ENCODE measurements around the gene LAMA2. TPM values are rescaled to one million over a fixed set of nuclear protein-coding genes. Genes with fewer than 3 reads are reported as not detected.
"Not testable (repeated sequence)": the region's sequence is repeated elsewhere in the genome, so short reads cannot be mapped to it uniquely, and the experiment has no call there.

The LAMA2 gene
- total and polyA plus RNA-seq, 2 donors (not counting 1 experiment from before 2014, with no cell fraction given), result 19.5 to 67.5 TPM

DNA sequence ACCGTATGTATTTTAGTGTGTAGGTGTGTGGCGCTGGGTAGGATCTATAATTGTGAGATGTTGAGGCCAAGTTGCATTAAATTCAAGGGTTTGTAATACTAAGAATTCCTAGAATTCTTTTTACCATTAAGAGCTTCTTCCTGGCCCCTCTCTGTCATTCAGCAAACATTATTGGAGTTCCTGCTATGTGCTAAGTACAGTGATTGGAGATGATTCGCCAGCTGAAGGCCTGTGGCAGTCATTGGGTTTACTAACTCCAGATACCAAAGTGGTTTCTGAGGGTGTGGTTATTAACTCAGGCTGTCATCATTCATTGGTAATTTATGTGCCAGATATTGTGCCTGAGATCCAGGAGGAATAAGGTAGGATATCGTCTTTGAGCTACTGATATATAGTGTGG lies 167.1 kb downstream of the LAMA2 start:
- Histone ChIP-seq H3K27ac (ENCODE audit: insufficient read depth, low read length) (no peak overlapping the region), H4K20me1 (ENCODE audit: control insufficient read depth, extremely low read depth, insufficient read depth, low read length) (no peaks in the 10 kb centered on the region), H3K27me3 (ENCODE audit: control insufficient read depth, insufficient read depth, low read length) (no peaks in the 10 kb centered on the region), H3K9ac (ENCODE audit: insufficient read depth, low read length) (no peak overlapping the region), H3K4me2 (ENCODE audit: extremely low read depth, insufficient read depth, low read length) (no peak overlapping the region), H2AFZ (ENCODE audit: low read length) (no peak overlapping the region), H3K9me3 (ENCODE audit: control insufficient read depth, insufficient read depth, low read depth, low read length) (no peaks in the 10 kb centered on the region), H3K79me2 (ENCODE audit: control insufficient read depth, insufficient read depth, low read length) (no peaks in the 10 kb centered on the region), H3K36me3 (ENCODE audit: control insufficient read depth, insufficient read depth, low read length) (no peaks in the 10 kb centered on the region), H3K4me1 (ENCODE audit: control insufficient read depth, extremely low read depth, insufficient read depth, low read length) (no peaks in the 10 kb centered on the region), H3K4me3 (replicated peaks in 1 of 4; ENCODE audit: control extremely low read depth in 1 of 4, insufficient read depth in 1 of 4, low read depth in 3 of 4, low read length in 4 of 4) (no peak overlapping the region)
- DNase-seq (ENCODE audit: low read depth in 2 of 2), result peak in 1 of 2 donors; percentile 34
- TF ChIP-seq, protein P1, sequence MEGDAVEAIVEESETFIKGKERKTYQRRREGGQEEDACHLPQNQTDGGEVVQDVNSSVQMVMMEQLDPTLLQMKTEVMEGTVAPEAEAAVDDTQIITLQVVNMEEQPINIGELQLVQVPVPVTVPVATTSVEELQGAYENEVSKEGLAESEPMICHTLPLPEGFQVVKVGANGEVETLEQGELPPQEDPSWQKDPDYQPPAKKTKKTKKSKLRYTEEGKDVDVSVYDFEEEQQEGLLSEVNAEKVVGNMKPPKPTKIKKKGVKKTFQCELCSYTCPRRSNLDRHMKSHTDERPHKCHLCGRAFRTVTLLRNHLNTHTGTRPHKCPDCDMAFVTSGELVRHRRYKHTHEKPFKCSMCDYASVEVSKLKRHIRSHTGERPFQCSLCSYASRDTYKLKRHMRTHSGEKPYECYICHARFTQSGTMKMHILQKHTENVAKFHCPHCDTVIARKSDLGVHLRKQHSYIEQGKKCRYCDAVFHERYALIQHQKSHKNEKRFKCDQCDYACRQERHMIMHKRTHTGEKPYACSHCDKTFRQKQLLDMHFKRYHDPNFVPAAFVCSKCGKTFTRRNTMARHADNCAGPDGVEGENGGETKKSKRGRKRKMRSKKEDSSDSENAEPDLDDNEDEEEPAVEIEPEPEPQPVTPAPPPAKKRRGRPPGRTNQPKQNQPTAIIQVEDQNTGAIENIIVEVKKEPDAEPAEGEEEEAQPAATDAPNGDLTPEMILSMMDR (conservative IDR thresholded peaks at IDR 0.05 in 1 of 2, IDR thresholded peaks at IDR 0.05 in 1 of 2; ENCODE audit: low read depth in 1 of 2, low read length in 2 of 2), result no peak
- no peak for TF ChIP-seq EZH2 (IDR thresholded peaks at IDR 0.05; ENCODE audit: low read length, missing control alignments)

DNA sequence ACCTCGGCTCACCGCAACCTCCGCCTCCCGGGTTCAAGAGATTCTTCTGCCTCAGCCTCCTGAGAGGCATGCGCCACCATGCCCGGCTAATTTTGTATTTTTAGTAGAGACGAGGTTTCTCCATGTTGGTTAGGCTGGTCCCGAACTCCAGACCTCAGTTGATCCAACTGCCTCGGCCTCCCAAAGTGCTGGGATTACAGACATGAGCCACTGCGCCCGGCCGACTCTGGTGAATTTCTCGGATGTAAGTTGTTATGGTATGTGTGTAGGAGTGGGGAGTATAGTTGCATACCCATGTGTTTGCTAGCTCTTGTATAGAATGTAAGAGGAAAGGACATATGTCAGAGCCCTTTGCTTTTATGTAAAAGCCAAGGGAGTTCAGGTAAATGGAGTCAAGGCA lies 170.2 kb downstream of the LAMA2 start:
- not testable (repeated sequence) for H3K27me3 ChIP-seq (ENCODE audit: control insufficient read depth, insufficient read depth, low read length); H3K4me2 ChIP-seq (ENCODE audit: extremely low read depth, insufficient read depth, low read length); H4K20me1 ChIP-seq (ENCODE audit: control insufficient read depth, extremely low read depth, insufficient read depth, low read length); DNase-seq (ENCODE audit: low read depth in 2 of 2); H2AFZ ChIP-seq (ENCODE audit: low read length); H3K4me3 ChIP-seq (replicated peaks in 1 of 4; ENCODE audit: control extremely low read depth in 1 of 4, insufficient read depth in 1 of 4, low read depth in 3 of 4, low read length in 4 of 4); H3K27ac ChIP-seq (ENCODE audit: insufficient read depth, low read length); H3K4me1 ChIP-seq (ENCODE audit: control insufficient read depth, extremely low read depth, insufficient read depth, low read length); H3K9me3 ChIP-seq (ENCODE audit: control insufficient read depth, insufficient read depth, low read depth, low read length); H3K36me3 ChIP-seq (ENCODE audit: control insufficient read depth, insufficient read depth, low read length); H3K9ac ChIP-seq (ENCODE audit: insufficient read depth, low read length); H3K79me2 ChIP-seq (ENCODE audit: control insufficient read depth, insufficient read depth, low read length)

DNA sequence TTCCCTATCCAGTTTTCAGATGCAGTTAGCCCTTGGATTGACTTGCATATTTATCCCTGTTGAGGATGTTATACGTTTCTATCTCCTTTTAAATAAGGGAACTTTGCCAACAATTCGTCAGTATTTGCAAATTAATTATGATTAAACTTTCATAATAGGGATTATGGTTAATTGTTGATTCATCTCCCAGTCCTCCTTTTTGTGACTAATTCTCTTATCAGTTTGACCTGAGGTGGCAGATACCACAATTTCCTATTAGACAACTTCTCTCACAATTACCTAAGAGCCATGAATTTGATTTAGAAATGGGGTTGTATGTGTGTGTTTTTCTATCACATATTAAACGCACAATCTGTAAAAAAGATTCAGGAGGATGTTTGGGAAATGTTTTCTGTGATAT lies 172.9 kb downstream of the LAMA2 start:
- DNase-seq (ENCODE audit: low read depth in 2 of 2), result peak in 1 of 2 donors; percentile 44
- no peaks in the 10 kb centered on the region for H3K9me3 ChIP-seq (ENCODE audit: control insufficient read depth, insufficient read depth, low read depth, low read length)
- H3K4me3 ChIP-seq (replicated peaks in 1 of 4; ENCODE audit: control extremely low read depth in 1 of 4, insufficient read depth in 1 of 4, low read depth in 3 of 4, low read length in 4 of 4), result no peak overlapping the region
- no peaks in the 10 kb centered on the region for H3K79me2 ChIP-seq (ENCODE audit: control insufficient read depth, insufficient read depth, low read length)
- no peaks in the 10 kb centered on the region for H4K20me1 ChIP-seq (ENCODE audit: control insufficient read depth, extremely low read depth, insufficient read depth, low read length)
- H3K27me3 ChIP-seq (ENCODE audit: control insufficient read depth, insufficient read depth, low read length), result no peaks in the 10 kb centered on the region
- no peak overlapping the region for H3K27ac ChIP-seq (ENCODE audit: insufficient read depth, low read length)
- H3K4me2 ChIP-seq (ENCODE audit: extremely low read depth, insufficient read depth, low read length), result no peak overlapping the region
- TF ChIP-seq EZH2 (IDR thresholded peaks at IDR 0.05; ENCODE audit: low read length, missing control alignments), result no peak
- TF ChIP-seq, protein P1 (conservative IDR thresholded peaks at IDR 0.05 in 1 of 2, IDR thresholded peaks at IDR 0.05 in 1 of 2; ENCODE audit: low read depth in 1 of 2, low read length in 2 of 2), result no peak
- H3K36me3 ChIP-seq (ENCODE audit: control insufficient read depth, insufficient read depth, low read length), result no peaks in the 10 kb centered on the region
- H2AFZ ChIP-seq (ENCODE audit: low read length), result no peak overlapping the region
- no peaks in the 10 kb centered on the region for H3K4me1 ChIP-seq (ENCODE audit: control insufficient read depth, extremely low read depth, insufficient read depth, low read length)
- no peak overlapping the region for H3K9ac ChIP-seq (ENCODE audit: insufficient read depth, low read length)

Measured in fibroblast of lung (primary cell).